ENCODE measurements around the gene ZFR. TPM values are rescaled to one million over a fixed set of nuclear protein-coding genes. Genes with fewer than 3 reads are reported as not detected.

The ZFR gene
- total and polyA plus RNA-seq, 7 donors = 31.7 to 76.5 (median 67.2) TPM

DNA sequence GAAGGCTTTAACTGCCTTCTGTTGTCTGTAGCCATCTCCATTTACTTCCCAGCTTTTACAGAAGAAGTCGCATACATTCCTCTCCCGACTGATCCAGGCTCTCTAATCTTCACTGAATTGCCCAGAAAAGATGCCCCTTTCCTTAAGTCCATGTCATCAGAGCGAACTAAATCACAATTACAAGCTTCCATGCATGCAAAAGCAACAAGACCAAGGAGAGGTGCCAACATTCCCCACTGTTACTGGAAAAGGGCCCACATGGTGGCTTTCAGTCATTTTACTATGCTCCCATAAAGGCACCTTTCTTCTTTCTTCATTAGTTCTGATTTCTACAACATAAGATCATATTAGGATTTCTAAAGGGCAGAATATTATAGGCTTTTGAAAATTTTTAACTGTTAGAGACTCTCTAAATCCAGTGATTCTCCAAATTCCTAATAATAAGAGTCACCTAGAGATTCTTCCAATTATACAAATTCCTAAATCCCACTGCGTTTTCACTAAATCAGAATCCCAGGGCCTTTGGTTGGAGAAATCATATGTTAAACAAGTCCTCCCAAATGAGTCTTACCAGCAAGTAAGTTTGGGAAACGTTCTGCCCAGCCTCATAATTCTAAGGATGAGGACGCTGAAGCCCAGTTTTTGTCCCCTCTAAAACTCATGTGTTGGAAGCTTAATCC, 17.0 kb upstream of the ZFR start:
- no peak for ATAC-seq
- TF ChIP-seq, protein P1, sequence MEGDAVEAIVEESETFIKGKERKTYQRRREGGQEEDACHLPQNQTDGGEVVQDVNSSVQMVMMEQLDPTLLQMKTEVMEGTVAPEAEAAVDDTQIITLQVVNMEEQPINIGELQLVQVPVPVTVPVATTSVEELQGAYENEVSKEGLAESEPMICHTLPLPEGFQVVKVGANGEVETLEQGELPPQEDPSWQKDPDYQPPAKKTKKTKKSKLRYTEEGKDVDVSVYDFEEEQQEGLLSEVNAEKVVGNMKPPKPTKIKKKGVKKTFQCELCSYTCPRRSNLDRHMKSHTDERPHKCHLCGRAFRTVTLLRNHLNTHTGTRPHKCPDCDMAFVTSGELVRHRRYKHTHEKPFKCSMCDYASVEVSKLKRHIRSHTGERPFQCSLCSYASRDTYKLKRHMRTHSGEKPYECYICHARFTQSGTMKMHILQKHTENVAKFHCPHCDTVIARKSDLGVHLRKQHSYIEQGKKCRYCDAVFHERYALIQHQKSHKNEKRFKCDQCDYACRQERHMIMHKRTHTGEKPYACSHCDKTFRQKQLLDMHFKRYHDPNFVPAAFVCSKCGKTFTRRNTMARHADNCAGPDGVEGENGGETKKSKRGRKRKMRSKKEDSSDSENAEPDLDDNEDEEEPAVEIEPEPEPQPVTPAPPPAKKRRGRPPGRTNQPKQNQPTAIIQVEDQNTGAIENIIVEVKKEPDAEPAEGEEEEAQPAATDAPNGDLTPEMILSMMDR (IDR thresholded peaks at IDR 0.05) = no peak
- Histone ChIP-seq H3K9me3 (no peaks in the 10 kb centered on the region), H3K4me1 (no peaks in the 10 kb centered on the region), H3K27me3 (ENCODE audit: insufficient read depth in 3 of 3, low read length in 2 of 3) (no peaks in the 10 kb centered on the region), H3K27ac (no peak overlapping the region), H3K4me3 (no peak overlapping the region), H3K36me3 (ENCODE audit: insufficient read depth in 1 of 2, low read depth in 1 of 2) (no peaks in the 10 kb centered on the region)
- intact Hi-C loops (cut with DNase I) = no loop called here
- no peak for DNase-seq
- 58 to 65% (median 62%) methylated on average over 6 of the region's 6 CpGs for WGBS, 3 donors

DNA sequence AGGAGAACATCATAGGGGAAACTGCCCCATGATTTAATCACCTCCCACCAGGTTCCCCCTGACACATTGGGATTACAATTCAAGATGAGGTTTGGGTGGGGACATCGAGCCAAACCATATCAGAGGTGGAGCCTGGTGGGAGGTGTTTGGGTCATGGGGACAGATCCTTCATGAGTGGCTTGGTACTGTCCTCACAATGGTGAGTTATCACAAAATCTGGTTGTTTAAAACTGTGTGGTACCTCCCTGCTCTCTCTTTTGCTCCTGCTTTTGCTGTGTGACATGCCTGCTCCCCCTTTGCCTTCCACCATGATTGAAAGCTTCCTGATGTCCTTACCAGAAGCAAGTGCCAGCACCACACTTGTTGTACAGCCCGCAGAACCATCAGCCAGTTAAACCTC, 16.2 kb upstream of the ZFR start:
- ATAC-seq (no peak), DNase-seq (no peak)
- H3K9me3 ChIP-seq = no peaks in the 10 kb centered on the region
- H3K27ac ChIP-seq = no peak overlapping the region
- 90 to 92% (median 92%) methylated on average over 2 of the region's 2 CpGs for WGBS, 3 donors
- intact Hi-C loops (cut with DNase I) = no loop called here
- H3K36me3 ChIP-seq (ENCODE audit: insufficient read depth in 1 of 2, low read depth in 1 of 2) = no peaks in the 10 kb centered on the region
- no peaks in the 10 kb centered on the region for H3K27me3 ChIP-seq (ENCODE audit: insufficient read depth in 3 of 3, low read length in 2 of 3)
- H3K4me3 ChIP-seq = no peak overlapping the region
- H3K4me1 ChIP-seq = no peaks in the 10 kb centered on the region
- TF ChIP-seq, protein P1 (IDR thresholded peaks at IDR 0.05) = no peak

DNA sequence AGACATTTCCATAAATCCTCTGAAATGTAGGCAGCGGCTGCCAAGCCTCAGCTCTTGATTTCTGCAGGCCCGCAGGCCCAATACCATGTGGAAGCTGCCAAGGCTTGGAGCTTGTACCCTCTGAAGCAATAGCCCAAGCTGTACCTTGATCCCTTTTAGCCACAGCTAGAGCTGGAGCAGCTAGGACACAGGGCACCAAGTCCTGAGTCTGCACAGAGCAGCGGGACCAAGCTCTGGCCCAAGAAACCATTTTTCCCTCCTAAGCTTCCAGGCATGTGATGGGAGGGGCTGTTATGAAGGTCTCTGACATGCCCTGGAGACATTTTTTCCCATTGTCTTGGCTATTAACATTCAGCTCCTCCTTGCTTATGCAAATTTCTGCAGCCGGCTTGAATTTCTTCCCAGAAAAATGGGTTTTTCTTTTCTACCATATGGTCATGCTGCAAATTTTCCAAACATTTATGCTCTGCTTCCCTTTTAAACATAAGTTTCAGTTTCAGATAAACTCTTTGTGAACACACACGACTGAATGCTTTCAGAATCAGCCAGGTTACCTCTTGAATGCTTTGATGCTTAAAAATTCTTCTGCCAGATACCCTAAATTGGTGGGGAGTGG, 14.4 kb upstream of the ZFR start:
- ATAC-seq (no peak), DNase-seq (no peak)
- no peaks in the 10 kb centered on the region for H3K9me3 ChIP-seq
- TF ChIP-seq, protein P1 (IDR thresholded peaks at IDR 0.05) = no peak
- H3K27me3 ChIP-seq (ENCODE audit: insufficient read depth in 3 of 3, low read length in 2 of 3) = no peaks in the 10 kb centered on the region
- intact Hi-C loops (cut with DNase I) = no loop called here
- 83 to 88% (median 86%) methylated on average over 5 of the region's 5 CpGs for WGBS, 3 donors
- no peak overlapping the region for H3K4me3 ChIP-seq
- H3K36me3 ChIP-seq (ENCODE audit: insufficient read depth in 1 of 2, low read depth in 1 of 2) = no peaks in the 10 kb centered on the region
- no peaks in the 10 kb centered on the region for H3K4me1 ChIP-seq
- no peak overlapping the region for H3K27ac ChIP-seq

DNA sequence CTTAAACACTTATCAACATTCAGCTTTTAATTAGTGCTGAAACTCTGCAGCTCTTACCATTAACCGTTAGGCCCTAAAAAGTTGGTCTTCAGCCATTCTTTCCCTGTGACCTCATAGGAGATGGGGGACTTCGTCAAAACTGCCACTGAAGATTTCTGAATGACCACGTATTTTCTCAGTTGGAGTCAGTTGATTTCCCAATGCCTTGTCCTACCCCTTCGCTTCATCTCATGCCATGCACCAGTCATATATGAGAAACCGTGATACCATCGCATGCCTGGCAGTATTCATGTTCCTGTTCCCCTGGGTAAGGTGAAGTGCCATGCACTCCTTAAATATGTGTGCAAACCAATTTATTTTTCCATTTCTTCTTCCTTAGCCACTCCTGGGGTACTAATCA, 10.8 kb upstream of the ZFR start:
- ATAC-seq (no peak), DNase-seq (no peak)
- Histone ChIP-seq H3K4me3 (no peak overlapping the region), H3K9me3 (no peaks in the 10 kb centered on the region), H3K4me1 (no peaks in the 10 kb centered on the region), H3K36me3 (ENCODE audit: insufficient read depth in 1 of 2, low read depth in 1 of 2) (no peaks in the 10 kb centered on the region), H3K27me3 (ENCODE audit: insufficient read depth in 3 of 3, low read length in 2 of 3) (no peaks in the 10 kb centered on the region), H3K27ac (no peak overlapping the region)
- 85 to 95% (median 93%) methylated on average over 6 of the region's 6 CpGs for WGBS, 3 donors
- intact Hi-C loops (cut with DNase I) = no loop called here
- TF ChIP-seq, protein P1 (IDR thresholded peaks at IDR 0.05) = no peak

Measured in psoas muscle (tissue), 8 donors.